Keratinocyte (primary cell): Measurements from ENCODE around the gene ZCCHC7. TPM values are rescaled to one million over a fixed set of nuclear protein-coding genes. Genes with fewer than 3 reads are reported as not detected.

Experiments
- DNase-seq: peaks from one replicate; pipeline ENCODE4 v3.0.0-alpha.2; 2011; ENCODE audit warnings: low read depth, missing footprints, low spot score
- FAIRE-seq: peaks from 2 replicates; lab custom pipeline; 2011; peaks lifted over from hg19 to GRCh38; lab: Jason Lieb, UNC
- H2AFZ ChIP-seq: 2 replicates; pipeline ENCODE4 v1.6.0; 2012; ENCODE audit warnings: low read length, control low read depth, inconsistent platforms; ENCODE audit not compliant: control insufficient read depth
- H3K27ac ChIP-seq: 2 replicates; pipeline ENCODE4 v1.5.1; 2011; ENCODE audit warnings: low read length; ENCODE audit not compliant: control insufficient read depth, insufficient read depth
- H3K27me3 ChIP-seq: 3 replicates; pipeline ENCODE4 v1.6.0; 2011; ENCODE audit warnings: low read length; ENCODE audit not compliant: control insufficient read depth, insufficient read depth; ENCODE audit errors: extremely low read depth
- H3K36me3 ChIP-seq, 2 experiments: 2 replicates in 1 of 2; 3 replicates in 1 of 2; pipeline ENCODE4 v1.5.1; 2011; ENCODE audit warnings: low read length in 2 of 2, mild to moderate bottlenecking in 1 of 2; ENCODE audit not compliant: control insufficient read depth in 2 of 2, insufficient read depth in 2 of 2; ENCODE audit errors: extremely low read depth in 1 of 2
- H3K4me1 ChIP-seq: 3 replicates; pipeline ENCODE4 v1.5.1; 2011; ENCODE audit warnings: low read length; ENCODE audit not compliant: control insufficient read depth, insufficient read depth; ENCODE audit errors: extremely low read depth
- H3K4me2 ChIP-seq: 3 replicates; pipeline ENCODE4 v1.6.0; 2011; ENCODE audit warnings: low read depth, low read length; ENCODE audit not compliant: control insufficient read depth, insufficient read depth; ENCODE audit errors: extremely low read depth
- H3K4me3 ChIP-seq, 3 experiments: fragments of 200-600 bp in 1 of 3; sonication (generic) in 1 of 3; 2 replicates in 2 of 3; 3 replicates in 1 of 3; pipeline ENCODE4 v1.5.1; 2011 to 2016; ENCODE audit warnings: low read length in 3 of 3, mild to moderate bottlenecking in 3 of 3, control low read depth in 2 of 3, inconsistent platforms in 1 of 3, low read depth in 1 of 3, mixed read lengths in 1 of 3, mixed run types in 1 of 3, moderate library complexity in 1 of 3; ENCODE audit not compliant: control insufficient read depth in 2 of 3, insufficient read depth in 2 of 3; ENCODE audit errors: extremely low read depth in 1 of 3
- H3K79me2 ChIP-seq: 2 replicates; pipeline ENCODE4 v1.6.0; 2012; ENCODE audit warnings: low read length; ENCODE audit not compliant: control insufficient read depth, insufficient read depth
- H3K9ac ChIP-seq: 3 replicates; pipeline ENCODE4 v1.6.0; 2011; ENCODE audit warnings: low read length; ENCODE audit not compliant: control insufficient read depth, insufficient read depth; ENCODE audit errors: extremely low read depth
- H3K9me1 ChIP-seq: 3 replicates; pipeline ENCODE4 v1.6.0; 2011; ENCODE audit warnings: low read length; ENCODE audit not compliant: control insufficient read depth, insufficient read depth; ENCODE audit errors: extremely low read depth
- H3K9me3 ChIP-seq: 2 replicates; pipeline ENCODE4 v1.5.1; 2012; ENCODE audit warnings: low read depth, low read length; ENCODE audit not compliant: control insufficient read depth
- H4K20me1 ChIP-seq: 3 replicates; pipeline ENCODE4 v1.6.0; 2011; ENCODE audit warnings: low read length; ENCODE audit not compliant: control insufficient read depth, insufficient read depth; ENCODE audit errors: extremely low read depth
- EZH2 ChIP-seq: IDR thresholded peaks from one replicate; pipeline ENCODE4 v1.6.1; 2012; ENCODE audit warnings: inconsistent platforms, mild to moderate bottlenecking, low read length, moderate library complexity
- dilution Hi-C: fragments of 300-500 bp; cut with MboI; formaldehyde crosslinking; loops from one replicate; pipeline ENCODE4 v1.7.0; 2020; ENCODE audit warnings: low sequenced_read_pairs; ENCODE audit not compliant: extremely low pct_ligation_motif_present
- polyA plus RNA-seq, 5 experiments: library from polyadenylated mRNA; depleted of rRNA in 3 of 5; stranded (reverse) in 3 of 5; stranded (forward) in 1 of 5; unstranded in 1 of 5; fragments of >200 nt; gene quantifications; 1 replicate in 1 of 5; 2 replicates in 3 of 5; 3 replicates in 1 of 5; pipeline versions ENCODE4 v1.2.1 to v1.2.3, GENCODE V29; 2011 to 2012; ENCODE audit warnings: missing spikeins in 2 of 5, low read depth in 1 of 5, low replicate concordance in 1 of 5
- TF ChIP-seq, protein P1 (sequence below), 3 experiments: IDR thresholded peaks in 1 of 3; conservative IDR thresholded peaks in 1 of 3; optimal IDR thresholded peaks in 1 of 3; 2 replicates in 2 of 3; 3 replicates in 1 of 3; pipeline versions ENCODE3 to v1.5.1; 2011; ENCODE audit warnings: low read length in 3 of 3, mild to moderate bottlenecking in 3 of 3, moderate library complexity in 2 of 3, control low read depth in 1 of 3, inconsistent platforms in 1 of 3; ENCODE audit not compliant: insufficient read depth in 2 of 3; ENCODE audit errors: extremely low read depth in 1 of 3

ZCCHC7 gene
- polyA plus RNA-seq, 1 donor (not counting 4 experiments of a cell fraction or from before 2014, with no cell fraction given), result 16.5 TPM

DNA sequence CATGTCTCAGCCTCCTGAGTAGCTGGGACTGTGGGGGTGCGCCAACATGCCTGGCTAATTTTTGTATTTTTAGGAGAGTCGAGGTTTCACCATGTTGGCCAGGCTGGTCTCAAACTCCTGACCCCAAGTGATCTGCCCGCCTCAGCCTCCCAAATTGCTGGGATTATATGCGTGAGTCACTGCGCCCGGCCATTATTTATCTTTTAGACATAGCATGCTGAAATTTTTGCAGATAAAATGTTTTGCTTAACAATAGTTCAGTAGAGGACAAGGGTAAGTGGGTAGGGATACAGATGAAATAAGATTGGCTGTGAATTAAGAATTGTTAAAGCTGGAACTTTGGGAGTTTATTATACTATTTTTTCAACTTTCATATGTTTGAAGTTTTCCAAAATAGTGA, 151.3 kb downstream of the ZCCHC7 start:
- DNase-seq (no peak), FAIRE-seq (no peak)
- no peaks in the 10 kb centered on the region for H4K20me1 ChIP-seq
- H3K27ac ChIP-seq, result no peak overlapping the region
- no peaks in the 10 kb centered on the region for H3K36me3 ChIP-seq
- H3K4me3 ChIP-seq, result no peak overlapping the region
- dilution Hi-C loops, result no loop called here
- H3K27me3 ChIP-seq, result no peaks in the 10 kb centered on the region
- H3K4me1 ChIP-seq, result no peaks in the 10 kb centered on the region
- H3K9me1 ChIP-seq, result no peaks in the 10 kb centered on the region
- H2AFZ ChIP-seq, result no peak overlapping the region
- no peak overlapping the region for H3K4me2 ChIP-seq
- TF ChIP-seq, protein P1, sequence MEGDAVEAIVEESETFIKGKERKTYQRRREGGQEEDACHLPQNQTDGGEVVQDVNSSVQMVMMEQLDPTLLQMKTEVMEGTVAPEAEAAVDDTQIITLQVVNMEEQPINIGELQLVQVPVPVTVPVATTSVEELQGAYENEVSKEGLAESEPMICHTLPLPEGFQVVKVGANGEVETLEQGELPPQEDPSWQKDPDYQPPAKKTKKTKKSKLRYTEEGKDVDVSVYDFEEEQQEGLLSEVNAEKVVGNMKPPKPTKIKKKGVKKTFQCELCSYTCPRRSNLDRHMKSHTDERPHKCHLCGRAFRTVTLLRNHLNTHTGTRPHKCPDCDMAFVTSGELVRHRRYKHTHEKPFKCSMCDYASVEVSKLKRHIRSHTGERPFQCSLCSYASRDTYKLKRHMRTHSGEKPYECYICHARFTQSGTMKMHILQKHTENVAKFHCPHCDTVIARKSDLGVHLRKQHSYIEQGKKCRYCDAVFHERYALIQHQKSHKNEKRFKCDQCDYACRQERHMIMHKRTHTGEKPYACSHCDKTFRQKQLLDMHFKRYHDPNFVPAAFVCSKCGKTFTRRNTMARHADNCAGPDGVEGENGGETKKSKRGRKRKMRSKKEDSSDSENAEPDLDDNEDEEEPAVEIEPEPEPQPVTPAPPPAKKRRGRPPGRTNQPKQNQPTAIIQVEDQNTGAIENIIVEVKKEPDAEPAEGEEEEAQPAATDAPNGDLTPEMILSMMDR (optimal IDR thresholded peaks at IDR 0.05 in 1 of 3, IDR thresholded peaks at IDR 0.05 in 1 of 3, conservative IDR thresholded peaks at IDR 0.05 in 1 of 3; ENCODE audit: extremely low read depth in 1 of 3, insufficient read depth in 2 of 3, low read length in 3 of 3), result no peak
- TF ChIP-seq EZH2, result no peak
- no peak overlapping the region for H3K9ac ChIP-seq
- no peaks in the 10 kb centered on the region for H3K9me3 ChIP-seq
- no peaks in the 10 kb centered on the region for H3K79me2 ChIP-seq

DNA sequence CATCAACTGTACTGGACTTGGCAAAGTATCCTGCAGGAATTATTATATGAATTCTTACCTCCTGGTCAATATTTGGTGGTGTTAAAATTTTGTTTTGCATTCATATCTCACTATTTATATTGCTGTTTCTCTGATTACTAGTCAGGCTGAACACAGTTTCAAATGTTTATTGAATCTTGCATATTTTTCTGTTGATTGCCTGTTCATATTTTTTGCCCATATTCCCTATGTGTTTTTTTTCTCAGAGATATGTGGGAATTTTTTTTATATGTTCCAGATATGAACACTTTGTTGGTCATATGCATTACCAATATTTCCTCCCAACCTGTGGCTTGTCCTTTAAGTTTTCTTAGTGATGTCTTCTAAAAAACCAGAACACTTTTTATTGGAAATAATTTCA, 153.2 kb downstream of the ZCCHC7 start:
- dilution Hi-C loops, result no loop called here

More for the DNA sequence above, 153.2 kb downstream of the ZCCHC7 start:
- H2AFZ ChIP-seq, result no peak overlapping the region
- H3K4me2 ChIP-seq, result no peak overlapping the region
- no peak overlapping the region for H3K27ac ChIP-seq
- no peaks in the 10 kb centered on the region for H3K9me3 ChIP-seq
- no peak overlapping the region for H3K9ac ChIP-seq
- H4K20me1 ChIP-seq, result no peaks in the 10 kb centered on the region
- H3K4me3 ChIP-seq, result no peak overlapping the region
- H3K36me3 ChIP-seq, result no peaks in the 10 kb centered on the region
- H3K79me2 ChIP-seq, result no peaks in the 10 kb centered on the region
- TF ChIP-seq, protein P1 (optimal IDR thresholded peaks at IDR 0.05 in 1 of 3, IDR thresholded peaks at IDR 0.05 in 1 of 3, conservative IDR thresholded peaks at IDR 0.05 in 1 of 3; ENCODE audit: extremely low read depth in 1 of 3, insufficient read depth in 2 of 3, low read length in 3 of 3), result no peak
- no peak for TF ChIP-seq EZH2
- FAIRE-seq (no peak), DNase-seq (no peak)
- no peaks in the 10 kb centered on the region for H3K4me1 ChIP-seq
- H3K27me3 ChIP-seq, result no peaks in the 10 kb centered on the region
- H3K9me1 ChIP-seq, result no peaks in the 10 kb centered on the region
